GM18505 (cell line): Measurements from ENCODE around the gene TMEM120B.

ENCODE experiments used
- ATAC-seq: cut with Tn5 transposase; IDR thresholded peaks from one replicate; pipeline ENCODE4 v1.9.1; 2021; ENCODE audit not compliant: unreplicated experiment
- POLR2A ChIP-seq: IDR thresholded peaks from 4 replicates; pipeline ENCODE4 v1.6.1; 2011; ENCODE audit warnings: borderline replicate concordance; ENCODE audit not compliant: insufficient read depth, insufficient read length; ENCODE audit errors: extremely low read depth

Gene TMEM120B

DNA sequence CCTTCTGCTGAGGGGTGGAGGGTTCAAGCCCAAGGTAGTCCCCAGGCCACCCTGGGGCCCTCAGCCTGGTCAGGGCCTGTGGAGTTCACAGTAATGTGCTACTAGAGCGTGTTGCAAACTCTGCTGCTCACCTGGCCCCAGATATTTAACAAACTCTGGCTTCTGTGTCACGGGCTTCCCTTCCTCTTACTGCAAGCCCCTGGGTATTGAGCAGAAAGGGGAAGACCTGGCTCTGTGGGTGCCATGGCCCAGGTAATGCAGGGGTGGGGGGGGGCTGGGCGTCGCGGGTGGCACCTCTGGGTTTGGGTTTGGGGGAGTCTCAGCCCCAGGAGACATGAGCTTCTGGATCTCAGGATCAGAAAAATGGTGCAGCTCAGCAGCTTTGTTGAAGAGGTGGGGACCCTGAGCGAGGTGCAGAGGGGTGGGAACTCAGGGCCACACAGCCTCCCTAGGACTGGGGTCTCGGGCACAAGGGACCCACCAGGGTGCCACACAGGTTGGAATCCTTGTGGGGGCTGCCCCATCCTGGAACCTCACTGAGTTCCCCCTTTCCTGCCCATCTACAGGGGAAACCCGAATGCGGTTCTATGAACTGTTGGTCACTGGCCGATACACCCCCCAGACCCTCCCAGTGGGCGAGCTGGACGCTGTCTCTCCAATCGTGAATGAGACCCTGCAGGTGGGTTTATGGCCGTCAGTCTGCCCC lies 95.2 kb downstream of the TMEM120B start:
- no peak for ATAC-seq
- TF ChIP-seq POLR2A: no peak

DNA sequence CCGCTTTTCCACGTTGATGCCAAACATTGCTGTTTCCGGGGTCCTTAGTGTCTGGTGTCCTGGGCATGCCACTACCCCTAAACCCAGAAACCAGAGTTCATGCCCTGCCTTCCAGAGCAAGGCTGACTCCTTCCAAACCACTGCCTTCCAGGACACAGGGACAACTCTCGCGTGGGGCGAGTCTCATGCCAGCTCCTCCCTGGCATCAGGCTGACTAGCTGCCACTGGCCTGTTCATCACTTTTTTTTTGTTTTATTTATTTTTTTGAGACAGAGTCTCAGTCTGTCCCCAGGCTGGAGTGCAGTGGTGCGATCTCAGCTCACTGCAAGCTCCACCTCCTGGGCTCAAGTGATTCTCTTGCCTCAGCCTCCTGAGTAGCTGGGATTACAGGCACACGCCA lies 96.1 kb downstream of the TMEM120B start:
- ATAC-seq: no peak
- no peak for TF ChIP-seq POLR2A

DNA sequence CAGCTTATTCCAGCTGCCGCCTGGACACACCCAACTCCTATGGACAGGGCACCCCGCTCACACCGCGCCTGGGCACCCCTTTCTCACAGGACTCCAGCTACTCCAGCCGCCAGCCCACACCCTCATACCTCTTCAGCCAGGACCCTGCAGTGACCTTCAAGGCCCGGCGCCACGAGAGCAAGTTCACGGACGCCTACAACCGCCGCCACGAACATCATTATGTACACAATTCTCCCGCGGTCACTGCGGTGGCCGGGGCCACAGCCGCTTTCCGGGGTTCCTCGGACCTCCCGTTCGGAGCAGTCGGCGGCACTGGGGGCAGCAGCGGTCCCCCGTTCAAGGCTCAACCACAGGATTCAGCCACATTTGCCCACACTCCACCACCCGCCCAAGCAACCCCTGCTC lies 97.2 kb downstream of the TMEM120B start:
- ATAC-seq: no peak

DNA sequence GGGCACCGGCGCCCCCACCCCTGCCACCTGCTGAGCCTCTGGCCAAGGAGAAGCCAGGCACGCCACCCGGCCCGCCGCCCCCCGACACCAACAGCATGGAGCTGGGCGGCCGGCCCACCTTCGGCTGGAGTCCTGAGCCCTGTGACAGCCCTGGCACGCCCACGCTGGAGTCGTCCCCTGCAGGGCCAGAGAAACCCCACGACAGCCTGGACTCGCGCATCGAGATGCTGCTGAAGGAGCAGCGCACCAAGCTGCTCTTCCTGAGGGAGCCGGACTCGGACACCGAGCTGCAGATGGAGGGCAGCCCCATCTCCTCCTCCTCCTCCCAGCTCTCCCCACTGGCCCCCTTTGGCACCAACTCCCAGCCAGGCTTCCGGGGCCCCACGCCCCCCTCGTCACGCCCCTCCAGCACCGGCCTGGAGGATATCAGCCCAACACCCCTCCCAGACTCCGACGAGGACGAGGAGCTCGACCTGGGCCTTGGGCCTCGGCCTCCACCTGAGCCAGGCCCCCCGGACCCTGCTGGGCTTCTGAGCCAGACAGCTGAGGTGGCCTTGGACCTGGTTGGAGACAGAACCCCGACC lies 97.8 kb downstream of the TMEM120B start:
- no peak for ATAC-seq
- TF ChIP-seq POLR2A: no peak

More for the DNA sequence above, 97.2 kb downstream of the TMEM120B start:
- TF ChIP-seq POLR2A: no peak

DNA sequence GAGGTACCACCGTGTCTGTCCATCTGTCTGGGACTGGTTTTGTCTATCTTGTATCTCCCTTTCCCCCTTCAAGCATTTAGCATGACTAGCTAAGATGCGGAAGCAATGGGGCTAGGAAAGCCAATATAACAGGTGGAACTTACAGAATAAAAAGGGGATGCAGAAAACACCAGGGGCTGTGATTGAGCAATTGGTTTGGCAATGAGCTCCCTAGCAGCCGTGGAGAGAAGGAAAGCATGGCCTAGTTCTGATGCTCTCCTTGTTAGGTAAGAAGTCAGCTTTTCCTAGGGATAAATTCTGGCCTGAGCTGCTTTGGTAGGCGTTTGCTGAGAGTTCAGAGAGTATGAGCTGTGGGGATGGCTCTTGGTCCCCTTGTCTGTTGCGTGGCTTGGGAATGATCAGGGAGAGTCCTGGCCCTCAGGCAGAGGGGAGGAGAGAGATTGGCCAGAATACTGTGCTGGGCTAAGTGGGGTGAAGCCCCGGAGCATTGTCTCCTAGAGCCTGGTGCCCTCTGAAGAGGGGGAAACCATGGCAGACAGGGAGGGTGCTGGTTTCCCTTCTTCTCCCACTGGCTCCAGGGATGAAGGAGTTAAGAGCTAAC lies 98.4 kb downstream of the TMEM120B start:
- no peak for ATAC-seq
- no peak for TF ChIP-seq POLR2A

DNA sequence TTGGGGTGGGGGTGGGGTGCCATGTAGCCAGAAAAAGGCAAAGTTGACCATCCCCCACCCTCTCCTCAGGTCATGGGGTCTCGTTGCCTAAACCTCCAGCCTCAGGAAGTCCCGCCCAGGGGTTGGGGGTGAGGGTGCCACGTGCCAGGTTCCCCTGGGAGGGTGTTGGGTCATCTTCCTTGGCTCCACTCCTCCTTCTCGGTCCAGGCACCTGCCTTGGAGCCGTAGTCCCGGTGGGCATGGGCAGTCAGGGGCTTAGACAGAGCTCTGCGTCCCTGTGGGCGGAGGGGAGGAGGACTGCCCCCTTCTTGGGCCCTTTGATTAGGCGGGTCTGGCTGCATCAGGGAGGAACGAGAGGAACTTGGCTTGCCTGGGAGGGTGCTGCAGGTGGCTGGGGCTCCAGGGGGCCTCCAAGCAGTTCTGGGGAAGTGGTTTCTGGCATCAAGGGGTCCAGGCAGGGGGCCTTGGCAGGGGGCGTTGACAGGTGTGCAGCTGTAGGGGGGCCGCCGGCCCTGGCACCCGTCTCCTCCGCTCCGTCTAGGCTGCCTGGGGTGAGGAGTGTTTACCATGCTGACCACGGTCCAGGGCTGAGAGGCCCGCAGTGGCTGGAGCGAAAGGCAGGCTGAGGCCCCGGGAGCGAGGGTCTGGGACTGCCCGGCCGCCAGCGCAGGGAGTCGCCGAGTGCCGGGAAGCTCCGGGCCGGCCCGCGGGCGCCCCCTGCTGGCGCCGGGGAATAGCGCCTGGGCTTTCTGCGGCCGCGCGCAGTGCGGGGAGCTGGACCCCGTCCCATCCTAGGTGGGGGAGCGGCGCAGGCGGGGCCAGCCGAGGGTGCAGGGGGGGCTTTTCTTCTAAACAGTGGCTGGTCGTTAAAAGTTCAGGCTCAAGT lies 99.1 kb downstream of the TMEM120B start:
- TF ChIP-seq POLR2A: no peak
- ATAC-seq: peak; percentile 68

DNA sequence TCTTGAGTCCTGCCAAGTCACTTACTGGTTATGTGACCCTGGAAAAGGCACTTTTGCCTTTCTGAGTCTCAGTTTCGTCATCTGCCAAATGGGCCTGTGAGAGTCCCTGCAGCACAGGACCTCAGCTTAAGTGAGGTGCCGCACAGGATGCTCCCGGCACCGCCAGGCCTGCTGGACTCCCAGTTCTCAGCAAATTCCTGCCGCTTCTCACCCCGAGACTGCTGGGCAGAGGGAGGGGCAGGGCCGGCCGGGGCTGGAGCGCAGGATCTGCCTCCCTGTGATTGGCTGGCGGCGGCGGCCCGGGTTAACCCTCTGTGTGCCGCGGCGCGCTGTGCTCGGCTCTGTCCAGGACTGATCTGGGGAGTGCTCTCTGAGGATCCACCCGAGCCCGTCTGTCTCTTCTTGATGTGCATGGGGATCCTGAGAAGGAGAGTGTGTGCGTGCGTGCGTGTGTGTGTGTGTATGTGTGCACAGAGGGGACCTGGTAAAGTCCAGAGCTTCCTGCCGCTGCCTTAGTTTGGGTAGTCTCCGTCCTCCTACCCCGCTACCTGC lies 99.8 kb downstream of the TMEM120B start:
- ATAC-seq: no peak
- no peak for TF ChIP-seq POLR2A

DNA sequence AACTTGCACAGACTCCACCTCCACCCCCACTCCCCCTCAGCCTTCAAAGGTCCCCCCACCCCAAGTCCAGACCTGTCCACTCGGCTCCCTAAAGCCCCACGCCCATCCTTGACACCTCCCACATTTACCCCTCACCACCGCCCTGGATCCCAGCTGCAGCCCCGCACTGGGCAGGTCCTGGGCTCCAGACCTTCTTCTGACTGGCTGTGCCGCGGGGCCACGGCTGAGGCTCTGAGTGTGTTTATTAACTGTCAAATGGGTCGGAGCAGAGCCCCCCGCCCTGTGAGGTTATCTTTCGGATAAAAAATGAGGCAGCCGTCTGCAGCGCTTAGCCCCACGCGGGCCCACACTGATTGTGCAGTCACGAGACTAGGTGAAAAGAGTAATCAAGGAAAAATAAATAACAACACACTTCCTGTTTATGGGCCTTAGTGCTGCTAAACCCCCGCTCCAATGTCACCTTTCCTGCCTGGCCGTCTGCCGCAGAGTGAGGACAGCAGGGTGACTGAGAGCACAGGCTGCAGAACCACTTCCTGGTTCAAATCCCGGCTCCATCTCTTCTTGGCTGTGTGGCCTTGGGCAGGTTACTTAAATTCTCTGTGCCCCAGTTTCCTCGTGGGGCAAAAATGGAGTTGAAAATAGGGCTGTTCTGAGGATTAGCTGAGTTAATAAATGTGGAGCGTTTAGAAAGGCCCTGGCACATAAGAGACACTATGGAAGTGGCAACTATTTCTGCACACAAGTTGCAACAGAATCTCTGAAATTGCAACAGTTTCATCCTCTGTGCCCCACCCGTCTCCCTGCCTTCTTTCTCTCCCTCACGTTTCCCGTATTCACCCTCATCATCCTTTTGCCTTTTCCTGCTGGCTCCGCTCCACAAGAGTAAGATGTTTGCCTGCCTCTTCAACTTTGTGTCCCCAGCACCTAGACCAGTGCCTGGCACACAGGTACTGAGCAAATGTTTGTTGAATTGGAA lies 100.7 kb downstream of the TMEM120B start:
- TF ChIP-seq POLR2A: no peak

DNA sequence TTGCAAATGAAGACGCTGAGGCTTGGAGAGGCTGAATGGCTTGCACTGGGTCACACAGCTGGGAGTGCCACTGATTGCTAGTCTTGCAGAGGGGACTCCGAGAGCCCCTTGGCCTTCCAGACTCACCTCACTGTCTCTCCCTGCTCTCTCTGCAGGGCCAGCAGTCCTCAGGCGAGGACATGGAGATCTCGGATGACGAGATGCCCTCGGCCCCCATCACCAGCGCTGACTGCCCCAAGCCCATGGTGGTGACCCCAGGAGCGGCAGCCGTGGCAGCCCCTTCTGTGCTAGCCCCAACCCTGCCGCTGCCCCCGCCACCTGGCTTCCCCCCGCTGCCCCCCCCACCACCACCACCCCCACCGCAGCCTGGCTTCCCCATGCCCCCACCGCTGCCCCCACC lies 101.4 kb downstream of the TMEM120B start:
- no peak for ATAC-seq
- TF ChIP-seq POLR2A: no peak

More for the DNA sequence above, 100.7 kb downstream of the TMEM120B start:
- ATAC-seq: no peak

DNA sequence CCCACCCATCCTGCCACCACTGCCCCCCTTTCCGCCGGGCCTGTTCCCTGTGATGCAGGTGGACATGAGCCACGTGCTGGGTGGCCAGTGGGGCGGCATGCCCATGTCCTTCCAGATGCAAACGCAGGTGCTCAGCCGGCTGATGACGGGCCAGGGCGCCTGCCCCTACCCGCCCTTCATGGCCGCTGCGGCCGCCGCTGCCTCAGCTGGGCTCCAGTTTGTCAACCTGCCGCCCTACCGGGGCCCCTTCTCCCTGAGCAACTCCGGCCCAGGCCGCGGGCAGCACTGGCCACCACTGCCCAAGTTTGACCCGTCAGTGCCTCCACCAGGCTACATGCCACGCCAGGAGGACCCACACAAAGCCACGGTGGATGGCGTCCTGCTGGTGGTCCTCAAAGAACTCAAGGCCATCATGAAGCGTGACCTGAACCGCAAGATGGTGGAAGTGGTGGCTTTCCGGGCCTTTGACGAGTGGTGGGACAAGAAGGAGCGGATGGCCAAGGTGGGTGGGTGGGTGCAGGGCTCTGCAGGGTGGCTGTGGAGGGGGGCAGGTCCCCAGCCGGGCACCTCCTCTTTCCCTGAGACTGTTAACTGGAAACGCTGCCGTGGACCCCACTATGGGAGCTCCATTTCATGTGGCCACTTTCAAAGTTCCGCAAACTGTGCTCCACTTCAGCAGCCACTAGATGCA lies 102.0 kb downstream of the TMEM120B start:
- no peak for ATAC-seq

DNA sequence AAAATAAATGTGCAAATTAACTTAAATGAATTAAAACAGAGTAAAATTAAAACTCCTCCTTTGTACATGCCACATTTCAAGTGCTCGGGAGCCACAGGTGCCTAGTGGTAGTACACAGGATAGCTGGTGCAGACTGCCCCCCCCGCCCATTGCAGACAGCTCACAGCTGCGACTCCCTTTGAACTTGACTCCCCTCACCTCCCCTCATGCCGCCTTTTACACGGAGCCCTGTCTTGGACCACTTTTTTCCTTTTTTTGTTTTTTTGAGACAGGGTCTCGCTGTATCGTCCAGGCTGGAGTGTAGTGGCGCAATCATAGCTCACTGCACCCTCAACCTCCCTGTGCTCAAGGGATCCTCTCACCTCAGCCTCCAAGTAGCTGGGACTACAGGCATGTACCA lies 102.7 kb downstream of the TMEM120B start:
- no peak for ATAC-seq
- TF ChIP-seq POLR2A: no peak

More for the DNA sequence above, 102.0 kb downstream of the TMEM120B start:
- TF ChIP-seq POLR2A: no peak
